Smooth muscle cell of bladder (primary cell): ENCODE results near the gene PPP3CB. TPM values are rescaled to one million over a fixed set of nuclear protein-coding genes. Genes with fewer than 3 reads are reported as not detected.

Source experiments
- total RNA-seq: library from RNA; depleted of rRNA; stranded (reverse); fragments of >200 nt; gene quantifications from 2 replicates; pipeline ENCODE4 v1.2.3, GENCODE V29; 2014

PPP3CB gene
- 16.8 and 22.1 TPM in 2 replicates for total RNA-seq

DNA sequence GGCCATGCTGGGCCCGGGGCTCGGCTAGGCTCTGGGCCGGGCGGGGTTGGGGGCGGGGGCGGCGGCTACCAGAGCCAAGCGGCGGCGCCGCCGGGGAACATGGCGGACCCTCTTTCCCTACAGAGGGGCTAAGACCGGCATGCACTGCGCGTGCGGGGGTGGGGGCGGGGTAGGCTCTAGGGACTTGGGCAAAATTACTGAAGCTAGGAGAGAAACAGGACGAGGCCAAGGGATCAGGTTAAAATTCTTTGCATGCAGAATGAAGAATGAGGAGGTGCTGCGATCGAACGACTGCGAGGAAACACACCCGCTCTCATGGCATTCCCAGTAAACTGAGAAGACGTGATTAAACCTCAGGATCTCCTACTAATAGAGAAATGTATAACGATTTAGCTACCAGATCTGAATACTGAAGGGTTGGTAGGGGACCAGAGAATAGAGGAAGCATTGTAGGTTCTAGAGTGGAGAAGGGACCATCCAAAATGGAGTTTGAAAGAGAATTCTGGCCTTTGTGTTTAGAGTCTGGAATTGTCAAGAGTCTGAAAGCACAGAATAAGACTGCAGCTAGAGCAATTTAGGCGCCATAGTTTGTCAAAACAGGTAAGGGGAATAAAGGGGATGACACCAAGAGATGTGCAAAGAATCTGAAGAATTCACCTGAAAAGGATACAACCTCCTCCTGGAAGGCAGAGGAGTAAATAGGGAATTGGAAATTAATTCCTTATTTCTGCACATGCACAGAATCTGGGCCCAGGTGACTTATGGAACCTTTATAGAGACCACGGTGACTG lies at the start of gene PPP3CB:
Gene PPP3CB (minus strand): TSS at position 141 of the 791 bp plus-strand sequence. CDS start 135 bp downstream, at position 6.

DNA sequence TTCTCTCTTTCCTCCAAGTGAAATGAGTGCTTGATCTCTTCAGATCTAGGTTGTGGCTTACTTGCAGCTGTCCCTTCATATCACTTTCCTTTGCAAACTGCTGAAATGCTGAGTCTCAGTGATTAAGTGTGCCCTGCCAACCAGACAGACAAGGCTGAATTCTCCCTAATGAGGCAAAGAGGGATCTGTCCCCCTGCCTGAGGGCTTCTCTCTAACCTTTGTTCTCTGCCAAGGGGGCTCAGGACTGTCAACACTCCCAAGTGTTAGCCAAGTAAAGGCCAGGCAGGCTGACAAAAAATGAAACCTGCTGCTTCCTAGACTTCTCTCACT lies 62.3 kb downstream of the PPP3CB start, which contains the start of gene MSS51:
Gene MSS51 (minus strand): TSS at position 24 of the 330 bp plus-strand sequence. CDS start 5,277 bp downstream, outside the sequence.

DNA sequence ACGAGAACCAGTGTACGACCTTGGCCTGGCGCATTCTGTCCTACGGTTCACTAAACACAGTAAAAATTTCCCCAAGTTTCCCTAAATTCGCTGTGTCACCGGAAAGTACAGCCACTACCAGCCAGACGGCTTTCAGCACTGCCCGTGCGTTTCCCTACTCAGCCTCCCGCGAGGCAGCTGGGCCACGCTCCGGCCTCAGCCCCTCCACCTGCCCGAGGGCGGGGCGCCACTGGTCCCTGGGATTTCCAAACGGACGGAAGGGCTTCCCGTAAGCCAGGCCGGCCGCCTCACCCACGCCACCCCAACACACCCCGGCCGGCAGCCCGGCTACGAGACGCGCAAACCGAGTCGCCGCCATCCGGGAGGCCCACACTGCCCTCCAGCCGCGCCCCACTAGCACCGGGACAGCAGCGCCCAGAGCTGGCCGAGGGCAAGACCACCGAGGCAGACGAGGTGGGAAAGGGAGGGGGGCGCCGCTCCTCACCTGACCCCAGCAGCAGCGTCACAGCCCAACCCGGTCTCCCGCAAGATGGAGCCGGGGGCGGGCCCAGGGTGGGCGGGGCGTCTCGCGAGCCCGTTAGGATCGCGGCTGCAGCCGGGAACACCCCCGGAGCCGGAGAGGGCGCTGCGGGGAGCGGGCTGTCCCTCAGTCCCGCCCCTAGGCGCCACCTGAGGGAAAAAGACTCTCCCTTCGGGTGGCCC lies 82.1 kb downstream of the PPP3CB start, which contains the start of gene ANXA7:
Gene ANXA7 (minus strand): TSS at position 531 of the 702 bp plus-strand sequence. CDS start 13,202 bp downstream, outside the sequence.

Other genes with a start within 250 kb of the PPP3CB start
- 14.5 and 15.7 TPM in 2 replicates for gene DNAJC9, start 248.8 kb downstream of the PPP3CB start, total RNA-seq
- gene MRPS16, start 243.4 kb downstream of the PPP3CB start, total RNA-seq: 51.2 and 52.6 TPM in 2 replicates
- 0.71 and 0.92 TPM in 2 replicates for gene CFAP70, start 137.2 kb downstream of the PPP3CB start, total RNA-seq
- gene ANXA7, start 82.0 kb downstream of the PPP3CB start, total RNA-seq: 99.0 and 101 TPM in 2 replicates
- gene MSS51, start 62.5 kb downstream of the PPP3CB start, total RNA-seq: 0.85 and 1.2 TPM in 2 replicates
- gene USP54, start 95.3 kb upstream of the PPP3CB start, total RNA-seq: 5.4 and 6.3 TPM in 2 replicates
- gene MYOZ1, start 145.4 kb upstream of the PPP3CB start, total RNA-seq: 0.09 and 0.14 TPM in 2 replicates
- gene SYNPO2L, start 160.0 kb upstream of the PPP3CB start, total RNA-seq: not detected in 2 replicates
- 2.6 and 4.0 TPM in 2 replicates for gene AGAP5, start 202.1 kb upstream of the PPP3CB start, total RNA-seq
- 45.5 and 54.3 TPM in 2 replicates for gene SEC24C, start 248.3 kb upstream of the PPP3CB start, total RNA-seq